H9 (cell line): ENCODE measurements around the gene PHAX. TPM values are rescaled to one million over a fixed set of nuclear protein-coding genes. Genes with fewer than 3 reads are reported as not detected.
A peak's percentile ranks its signal among the peaks of the same experiment; 100 is the strongest.

Experiments
- DNase-seq: peaks from one replicate; pipeline ENCODE4 v3.0.0-alpha.2; 2017
- H2AFZ ChIP-seq: one replicate; pipeline ENCODE4 v1.6.1; 2013; ENCODE audit warnings: mild to moderate bottlenecking, low read length, control low read depth, moderate library complexity
- H2AK5ac ChIP-seq: 2 replicates; pipeline ENCODE4 v1.6.1; 2013; ENCODE audit warnings: low read length, control low read depth, mixed read lengths; ENCODE audit not compliant: insufficient read length
- H2BK120ac ChIP-seq: one replicate; pipeline ENCODE4 v1.6.1; 2013; ENCODE audit warnings: low read depth, mild to moderate bottlenecking, low read length, control low read depth, inconsistent platforms; ENCODE audit not compliant: poor library complexity, severe bottlenecking
- H2BK12ac ChIP-seq: 2 replicates; pipeline ENCODE4 v1.6.1; 2013; ENCODE audit warnings: low read length, control low read depth, mixed read lengths, low read depth; ENCODE audit not compliant: insufficient read length
- H2BK15ac ChIP-seq: 2 replicates; pipeline ENCODE4 v1.6.1; 2013; ENCODE audit warnings: low read depth, low read length, control low read depth
- H2BK20ac ChIP-seq: one replicate; pipeline ENCODE4 v1.6.1; 2013; ENCODE audit warnings: low read depth, mild to moderate bottlenecking, low read length, control low read depth, inconsistent platforms; ENCODE audit not compliant: poor library complexity, severe bottlenecking
- H2BK5ac ChIP-seq: 2 replicates; pipeline ENCODE4 v1.6.1; 2013; ENCODE audit warnings: low read length, control low read depth, mixed read lengths; ENCODE audit not compliant: insufficient read length
- H3K14ac ChIP-seq: 2 replicates; pipeline ENCODE4 v1.6.1; 2013; ENCODE audit warnings: low read length, control low read depth; ENCODE audit not compliant: insufficient read depth
- H3K18ac ChIP-seq: 2 replicates; pipeline ENCODE4 v1.6.1; 2013; ENCODE audit warnings: low read depth, mild to moderate bottlenecking, mixed read lengths, low read length, control low read depth; ENCODE audit not compliant: insufficient read length
- H3K23ac ChIP-seq: 2 replicates; pipeline ENCODE4 v1.6.1; 2013; ENCODE audit warnings: low read length, control low read depth, mixed read lengths, low read depth; ENCODE audit not compliant: insufficient read length
- H3K23me2 ChIP-seq: 2 replicates; pipeline ENCODE4 v1.6.1; 2013; ENCODE audit warnings: low read depth, mild to moderate bottlenecking, mixed read lengths, low read length, control low read depth; ENCODE audit not compliant: insufficient read length, poor library complexity, severe bottlenecking
- H3K27ac ChIP-seq: 2 replicates; pipeline ENCODE4 v1.5.1; 2013; ENCODE audit warnings: low read length, control low read depth, mixed read lengths, low read depth; ENCODE audit not compliant: insufficient read length
- H3K27me3 ChIP-seq: 2 replicates; pipeline ENCODE4 v1.6.1; 2013; ENCODE audit warnings: low read length, control low read depth, inconsistent platforms; ENCODE audit not compliant: insufficient read depth
- H3K4ac ChIP-seq: 2 replicates; pipeline ENCODE4 v1.6.1; 2013; ENCODE audit warnings: low read depth, mild to moderate bottlenecking, control low read depth, inconsistent platforms, low read length, moderate library complexity
- H3K4me1 ChIP-seq: 2 replicates; pipeline ENCODE4 v1.6.1; 2013; ENCODE audit warnings: low read length, control low read depth, inconsistent platforms; ENCODE audit not compliant: insufficient read depth
- H3K4me2 ChIP-seq: 2 replicates; pipeline ENCODE4 v1.6.1; 2013; ENCODE audit warnings: low read length, control low read depth, mixed read lengths; ENCODE audit not compliant: insufficient read length, insufficient read depth
- H3K56ac ChIP-seq: 2 replicates; pipeline ENCODE4 v1.6.1; 2013; ENCODE audit warnings: low read depth, mild to moderate bottlenecking, mixed read lengths, low read length, control low read depth; ENCODE audit not compliant: insufficient read length
- H3K79me1 ChIP-seq: 2 replicates; pipeline ENCODE4 v1.6.1; 2013; ENCODE audit warnings: low read depth, mild to moderate bottlenecking, moderate library complexity, low read length, control low read depth, inconsistent platforms; ENCODE audit not compliant: insufficient read depth, poor library complexity, severe bottlenecking
- H3K79me2 ChIP-seq: 2 replicates; pipeline ENCODE4 v1.6.1; 2013; ENCODE audit warnings: low read length, control low read depth, inconsistent platforms; ENCODE audit not compliant: insufficient read depth
- H3K9ac ChIP-seq: 2 replicates; pipeline ENCODE4 v1.6.1; 2013; ENCODE audit warnings: low read length, control low read depth, mixed read lengths; ENCODE audit not compliant: insufficient read length; ENCODE audit errors: extremely low read depth
- H3K9me3 ChIP-seq: one replicate; pipeline ENCODE4 v1.6.1; 2013; ENCODE audit warnings: low read depth, low read length, inconsistent platforms; ENCODE audit not compliant: control insufficient read depth
- H3T11ph ChIP-seq: one replicate; pipeline ENCODE4 v1.6.1; 2013; ENCODE audit warnings: mild to moderate bottlenecking, low read length, control low read depth, inconsistent platforms
- H4K20me1 ChIP-seq: one replicate; pipeline ENCODE4 v1.6.1; 2013; ENCODE audit not compliant: control insufficient read depth, insufficient read length, insufficient read depth
- H4K5ac ChIP-seq: 2 replicates; pipeline ENCODE4 v1.6.1; 2013; ENCODE audit warnings: low read depth, mild to moderate bottlenecking, mixed read lengths, low read length, control low read depth; ENCODE audit not compliant: insufficient read length
- H4K8ac ChIP-seq: replicated peaks from 2 replicates; pipeline ENCODE4 v1.6.1; 2013; ENCODE audit warnings: low read length, control low read depth, mixed read lengths, low read depth; ENCODE audit not compliant: insufficient read length
- H4K91ac ChIP-seq: 2 replicates; pipeline ENCODE4 v1.6.1; 2013; ENCODE audit warnings: low read depth, mild to moderate bottlenecking, moderate library complexity, mixed read lengths, low read length, control low read depth; ENCODE audit not compliant: insufficient read length
- H3K27ac Mint-ChIP-seq, 3 experiments: 2 replicates in 2 of 3; 3 replicates in 1 of 3; pipeline ENCODE4 v1.8.0; 2020 to 2021; ENCODE audit warnings: mixed read lengths in 3 of 3, mild to moderate bottlenecking in 1 of 3, moderate library complexity in 1 of 3
- H3K27me3 Mint-ChIP-seq: 2 replicates; pipeline ENCODE4 v1.8.0; 2021; ENCODE audit warnings: low read depth, mild to moderate bottlenecking, moderate library complexity, mixed read lengths
- H3K36me3 Mint-ChIP-seq, 3 experiments: 2 replicates in 2 of 3; 3 replicates in 1 of 3; pipeline ENCODE4 v1.8.0; 2020 to 2021; ENCODE audit warnings: low read depth in 3 of 3, mixed read lengths in 3 of 3; ENCODE audit not compliant: insufficient read depth in 1 of 3
- H3K4me1 Mint-ChIP-seq, 2 experiments: 2 replicates each; pipeline ENCODE4 v1.8.0; 2020; ENCODE audit warnings: mixed read lengths in 2 of 2
- H3K4me3 Mint-ChIP-seq, 2 experiments: 2 replicates in 1 of 2; 3 replicates in 1 of 2; pipeline ENCODE4 v1.8.0; 2020 to 2021; ENCODE audit warnings: mild to moderate bottlenecking in 2 of 2, mixed read lengths in 2 of 2, moderate library complexity in 1 of 2
- H3K9me3 Mint-ChIP-seq, 2 experiments: 2 replicates in 1 of 2; 3 replicates in 1 of 2; pipeline ENCODE4 v1.8.0; 2020; ENCODE audit warnings: mild to moderate bottlenecking in 2 of 2, mixed read lengths in 2 of 2, moderate library complexity in 1 of 2
- CTCF ChIP-seq: fragments of 200-600 bp; sonication (generic); conservative IDR thresholded peaks from 3 replicates; pipeline ENCODE4 v1.8.0; 2021; ENCODE audit warnings: antibody characterized with exemption, mild to moderate bottlenecking
- WGBS: extraction: QIAGEN DNeasy Blood & Tissue Kit; methylation state at CpG from one replicate; pipeline ENCODE4 v1.1.7; 2013; ENCODE audit warnings: missing lambda C conversion rate, low lambda C conversion rate, mixed read lengths; ENCODE audit not compliant: insufficient read length; ENCODE audit errors: extremely low coverage; 5-methylcytosine and 5-hydroxymethylcytosine counted together
- total RNA-seq: library from RNA; stranded (reverse); gene quantifications from 2 replicates; pipeline ENCODE4 v1.2.1, GENCODE V29; 2021

The PHAX gene
- total RNA-seq, 1 experiment from 2014 or later, result 65.6 TPM

- Histone ChIP-seq H2AK5ac (no peak overlapping the region), H3K4ac (no peak overlapping the region), H3K79me1 (no peaks in the 10 kb centered on the region), H2BK120ac (no peak overlapping the region), H3K79me2 (no peaks in the 10 kb centered on the region), H3K4me2 (no peak overlapping the region), H3K9me3 (no peaks in the 10 kb centered on the region), H2BK15ac (no peak overlapping the region), H4K20me1 (no peaks in the 10 kb centered on the region), H3K14ac (no peak overlapping the region), H3T11ph (no peak overlapping the region), H3K56ac (no peak overlapping the region), H2BK12ac (no peak overlapping the region), H3K23ac (no peak overlapping the region), H3K27me3 (no peaks in the 10 kb centered on the region), H3K23me2 (no peaks in the 10 kb centered on the region), H3K27ac (no peak overlapping the region), H2AFZ (no peak overlapping the region), H4K5ac (no peak overlapping the region), H4K91ac (no peak overlapping the region), H2BK5ac (no peak overlapping the region), H3K9ac (no peak overlapping the region), H4K8ac (no peak overlapping the region), H3K4me1 (no peaks in the 10 kb centered on the region), H2BK20ac (no peak overlapping the region), H3K18ac (no peak overlapping the region)
- Mint-ChIP-seq H3K4me3 (no peak overlapping the region), H3K27ac (no peak overlapping the region; a peak in 1 of 7 replicates), H3K27me3 (no peaks in the 10 kb centered on the region), H3K36me3 (no peaks in the 10 kb centered on the region), H3K9me3 (no peaks in the 10 kb centered on the region), H3K4me1 (peaks cover 7 to 8% of the 10 kb centered on the region in 2 experiments; a peak in 3 of 4 replicates)
- DNase-seq, result no peak
- peak; percentile 94 for TF ChIP-seq CTCF
- WGBS, result no CpG with 5 or more reads among the region's 5 CpGs
Observed at GRCh38 chr5:126656401-126657007, 55.8 kb downstream of the PHAX start.
